Measurements from ENCODE around the gene CARD19.
A peak's percentile ranks its signal among the peaks of the same experiment; 100 is the strongest.

CARD19 gene, protein sequence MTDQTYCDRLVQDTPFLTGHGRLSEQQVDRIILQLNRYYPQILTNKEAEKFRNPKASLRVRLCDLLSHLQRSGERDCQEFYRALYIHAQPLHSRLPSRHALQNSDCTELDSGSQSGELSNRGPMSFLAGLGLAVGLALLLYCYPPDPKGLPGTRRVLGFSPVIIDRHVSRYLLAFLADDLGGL

DNA sequence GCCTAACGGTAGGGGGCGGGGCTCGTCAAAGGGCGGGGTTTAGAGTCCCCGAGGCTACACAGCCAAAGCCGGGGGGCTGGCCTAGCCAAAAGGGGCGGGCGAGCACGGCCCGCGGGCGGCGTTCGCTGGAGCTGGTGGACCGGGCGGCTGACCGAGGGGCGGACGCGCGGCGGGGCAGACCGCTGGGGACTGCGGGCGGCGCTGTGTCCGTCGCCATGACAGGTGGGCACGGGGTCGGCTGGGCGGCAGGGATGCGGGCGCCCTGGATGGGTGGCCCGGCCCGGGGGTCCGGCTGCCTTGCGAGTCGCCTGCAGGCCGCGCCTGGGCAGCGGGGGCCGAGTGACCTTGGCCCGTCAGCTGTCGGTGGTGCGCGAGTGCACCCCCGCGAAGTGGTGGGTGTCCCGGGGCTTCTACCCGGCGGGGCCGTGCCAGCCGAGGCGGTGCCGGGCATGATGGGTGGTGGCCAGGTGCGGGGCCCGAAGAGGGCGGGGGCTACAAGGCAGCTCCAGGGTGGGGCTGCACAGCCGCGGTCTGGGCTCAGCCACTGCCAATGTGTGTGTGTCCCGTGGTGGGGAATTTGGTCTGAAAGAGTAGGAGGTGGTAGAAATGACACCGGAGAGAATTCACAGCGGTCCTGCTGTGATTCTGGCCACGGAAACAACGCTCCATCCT, at the start of gene CARD19:
CARD19 (plus strand) TSS at position 87 of the 672 bp plus-strand sequence; CDS start at position 216, 129 bp downstream.
- peak; percentile 72 for DNase-seq

GRCh38 chr9:93048566-93049448, 47.2 kb upstream of the CARD19 start:
- DNase-seq, result no peak

DNA sequence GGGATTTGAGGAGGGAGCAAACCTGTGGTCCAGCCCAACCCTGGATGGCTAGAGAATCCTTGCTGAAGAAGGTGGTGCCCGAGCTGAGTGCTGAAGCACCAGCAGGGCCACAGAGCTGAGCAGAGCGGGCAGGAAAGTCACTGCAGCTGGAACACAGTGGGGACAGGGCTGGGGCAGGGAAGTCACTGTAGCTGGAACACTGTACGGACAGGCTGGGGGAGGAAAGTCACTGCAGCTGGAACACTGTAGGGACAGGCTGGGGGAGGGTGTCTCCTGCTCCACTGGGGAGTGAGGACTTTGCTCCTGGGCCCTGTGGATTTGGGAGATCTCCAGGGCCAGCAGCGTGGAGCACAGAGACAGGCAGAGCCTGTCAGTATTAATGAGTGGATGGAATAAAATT, 46.5 kb upstream of the CARD19 start:
- no peak for DNase-seq

- DNase-seq, result no peak
Observed at GRCh38 chr9:93050231-93050630, 45.8 kb upstream of the CARD19 start.

- peak; percentile 19 for DNase-seq
Observed at GRCh38 chr9:93051680-93052089, 44.3 kb upstream of the CARD19 start.

GRCh38 chr9:93052791-93053540, 43.1 kb upstream of the CARD19 start:
- DNase-seq, result peak; percentile 30

DNA sequence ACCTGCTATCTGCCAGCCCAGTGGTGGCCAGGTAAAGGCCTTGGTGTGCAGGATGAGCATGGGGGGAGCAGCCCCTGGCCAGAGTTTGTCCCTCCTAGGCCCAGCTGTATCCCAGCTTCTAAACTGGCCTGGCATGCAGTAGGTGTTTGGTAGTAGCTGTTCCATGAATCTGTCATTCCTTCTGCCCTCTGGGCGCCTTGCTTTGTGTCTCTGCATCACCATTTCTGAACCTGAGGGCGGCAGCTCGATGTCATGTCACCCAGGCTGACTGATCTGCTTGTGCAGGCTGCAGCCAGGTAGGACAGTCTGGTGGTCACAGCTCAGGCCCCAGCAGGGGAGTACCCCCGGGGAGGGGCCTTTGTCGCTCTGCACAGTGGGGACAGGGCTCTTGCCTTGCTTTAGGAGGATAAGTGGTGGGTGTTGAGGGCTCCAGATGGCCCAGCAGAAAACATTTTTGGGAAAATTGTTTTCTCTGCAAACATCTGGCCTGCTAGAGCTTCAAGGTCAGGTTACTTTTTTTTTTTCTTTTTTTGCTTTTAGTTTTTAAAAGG, 42.2 kb upstream of the CARD19 start:
- peak; percentile 48 for DNase-seq

DNA sequence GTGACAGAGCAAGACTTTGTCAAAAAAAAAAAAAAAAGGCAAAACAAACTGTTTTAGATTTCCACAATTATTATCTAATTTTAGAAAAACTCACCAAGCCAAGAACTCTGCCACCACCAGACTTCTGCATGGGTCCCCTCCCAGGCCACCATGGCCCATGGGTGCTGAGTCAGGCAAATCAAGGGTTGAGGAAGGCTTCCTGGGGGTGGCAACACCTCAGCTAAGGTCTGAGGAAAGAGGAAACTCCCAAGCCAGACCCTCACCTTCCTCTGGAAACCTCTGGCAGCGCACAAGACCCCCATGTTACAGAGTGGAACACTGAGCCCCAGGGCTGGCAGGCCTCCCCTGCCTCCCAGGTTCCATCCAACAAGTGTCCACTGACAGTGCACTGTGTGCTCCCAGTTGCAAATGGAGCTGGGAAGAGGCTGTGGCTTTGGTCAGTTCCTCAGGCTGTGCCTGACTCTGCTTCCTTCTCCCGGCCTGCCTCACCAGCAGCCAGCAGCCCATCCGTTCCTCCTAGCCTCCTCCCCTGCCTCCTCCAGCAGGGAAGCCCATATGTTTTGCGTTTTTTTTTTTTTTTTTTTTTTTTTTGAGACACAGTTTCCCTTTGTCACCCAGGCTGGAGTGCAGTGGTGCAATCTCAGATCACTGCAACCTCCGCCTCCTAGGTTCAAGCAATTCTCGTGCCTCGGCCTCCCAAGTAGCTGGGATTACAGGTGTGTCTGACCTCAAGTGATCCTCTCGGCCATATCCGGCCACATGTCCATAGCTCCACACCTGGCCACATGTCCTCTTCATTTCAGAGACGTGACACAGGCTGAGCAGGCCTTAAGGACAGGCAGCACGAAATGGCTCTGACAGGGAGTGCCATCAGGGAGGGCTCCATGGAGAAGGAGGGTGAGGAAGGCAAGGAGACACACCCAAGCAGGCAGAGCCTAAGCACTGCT, 41.0 kb upstream of the CARD19 start:
- no peak for DNase-seq

DNA sequence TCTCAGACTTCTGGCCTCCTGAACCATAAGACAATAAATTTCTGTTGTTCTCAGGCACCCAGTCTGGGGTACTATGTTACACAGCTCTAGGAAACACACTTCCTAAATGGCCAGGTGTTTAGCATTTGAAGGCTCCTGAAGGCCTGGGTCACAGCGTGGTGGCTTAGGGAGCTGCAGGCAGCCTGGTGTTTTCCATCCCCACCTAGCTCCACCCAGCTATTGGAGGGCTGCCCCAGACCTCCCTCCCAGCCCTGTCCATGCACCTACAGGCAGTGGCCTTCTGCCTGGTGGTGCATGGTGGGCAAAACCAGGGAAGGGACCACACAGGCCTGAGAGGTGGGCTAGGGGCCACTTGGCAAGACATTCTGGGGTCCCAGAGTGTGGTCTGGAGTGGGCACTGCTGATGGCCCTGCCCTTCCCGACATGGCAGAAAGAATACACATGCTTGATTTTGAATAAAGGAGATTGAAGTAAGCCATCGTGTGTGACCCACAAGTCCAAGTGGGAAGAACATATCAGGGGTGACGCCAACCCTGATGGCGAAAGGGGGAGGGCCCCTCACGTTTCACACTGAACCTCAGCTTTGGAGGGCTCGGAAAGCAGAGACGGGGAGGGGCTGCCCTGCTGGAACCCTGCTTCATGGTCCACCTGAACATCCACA, 38.8 kb upstream of the CARD19 start:
- DNase-seq, result peak; percentile 22

DNA sequence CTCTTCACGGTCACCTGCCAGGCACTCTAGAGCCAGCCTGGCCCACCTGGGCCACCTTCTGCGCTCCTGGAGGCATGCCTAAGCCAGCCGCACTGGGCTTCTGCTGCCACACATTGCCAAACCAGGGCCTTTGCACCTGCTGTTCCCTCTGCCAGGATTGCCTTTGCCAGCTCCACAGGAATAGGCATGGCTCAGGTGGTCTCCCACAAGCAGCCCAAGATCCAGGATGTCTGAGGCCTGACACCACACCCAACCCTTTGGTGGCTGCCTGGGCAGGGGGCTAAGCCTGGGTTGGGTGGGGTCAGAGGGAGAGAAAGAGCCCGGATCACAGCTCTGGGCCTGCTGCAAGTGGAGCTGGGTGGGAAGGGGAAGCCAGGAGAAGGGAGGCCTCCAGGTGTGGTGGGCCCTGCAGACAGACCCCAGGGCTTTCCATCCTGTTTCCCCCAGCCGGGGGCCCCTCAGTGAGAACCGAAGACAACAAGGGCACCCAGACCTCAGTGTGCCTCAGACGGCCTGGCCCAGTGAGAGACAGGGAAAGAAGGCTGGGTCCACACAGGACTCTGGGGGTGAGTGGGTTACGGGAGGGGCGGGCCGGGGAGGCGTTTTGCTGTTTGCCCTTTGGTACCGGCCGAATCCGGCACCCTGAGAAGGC, 38.2 kb upstream of the CARD19 start:
- DNase-seq, result no peak

DNA sequence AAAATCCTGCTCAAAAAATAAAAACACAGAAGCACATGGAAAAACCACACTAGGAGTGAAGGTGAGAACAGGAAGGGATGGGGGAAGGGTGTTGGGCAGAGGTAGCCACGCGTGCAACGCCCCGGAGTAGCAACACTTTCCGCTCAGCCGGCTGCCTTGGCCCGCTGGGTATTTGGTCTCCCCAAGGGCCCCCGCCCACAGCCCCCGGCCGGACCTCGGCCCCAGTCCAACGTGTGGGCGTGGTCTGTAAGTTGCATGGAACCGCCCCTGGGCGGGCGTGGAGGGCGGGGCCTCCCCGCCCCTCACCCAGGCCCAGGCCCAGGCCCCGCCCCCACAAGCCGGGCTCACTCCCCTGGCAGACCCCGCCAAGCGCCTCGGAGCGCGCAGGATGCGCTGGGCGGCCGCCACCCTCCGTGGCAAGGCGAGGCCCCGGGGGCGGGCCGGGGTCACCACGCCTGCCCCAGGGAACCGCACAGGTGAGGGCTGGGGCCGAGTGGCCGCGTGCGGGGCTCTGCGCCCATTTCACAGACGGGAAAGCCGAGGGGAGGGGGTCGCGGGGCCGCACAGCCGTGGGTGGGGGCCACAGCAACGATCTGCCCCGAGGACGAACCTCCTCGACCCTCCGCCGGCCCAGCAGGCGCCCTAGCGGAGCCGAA, 37.5 kb upstream of the CARD19 start, which contains the start of gene SUSD3:
SUSD3 (plus strand) TSS at position 347 of the 656 bp plus-strand sequence; CDS start at position 389, 42 bp downstream.
- peak; percentile 92 for DNase-seq

- DNase-seq, result peak; percentile 49
Observed at GRCh38 chr9:93059011-93059714, 36.9 kb upstream of the CARD19 start.

DNA sequence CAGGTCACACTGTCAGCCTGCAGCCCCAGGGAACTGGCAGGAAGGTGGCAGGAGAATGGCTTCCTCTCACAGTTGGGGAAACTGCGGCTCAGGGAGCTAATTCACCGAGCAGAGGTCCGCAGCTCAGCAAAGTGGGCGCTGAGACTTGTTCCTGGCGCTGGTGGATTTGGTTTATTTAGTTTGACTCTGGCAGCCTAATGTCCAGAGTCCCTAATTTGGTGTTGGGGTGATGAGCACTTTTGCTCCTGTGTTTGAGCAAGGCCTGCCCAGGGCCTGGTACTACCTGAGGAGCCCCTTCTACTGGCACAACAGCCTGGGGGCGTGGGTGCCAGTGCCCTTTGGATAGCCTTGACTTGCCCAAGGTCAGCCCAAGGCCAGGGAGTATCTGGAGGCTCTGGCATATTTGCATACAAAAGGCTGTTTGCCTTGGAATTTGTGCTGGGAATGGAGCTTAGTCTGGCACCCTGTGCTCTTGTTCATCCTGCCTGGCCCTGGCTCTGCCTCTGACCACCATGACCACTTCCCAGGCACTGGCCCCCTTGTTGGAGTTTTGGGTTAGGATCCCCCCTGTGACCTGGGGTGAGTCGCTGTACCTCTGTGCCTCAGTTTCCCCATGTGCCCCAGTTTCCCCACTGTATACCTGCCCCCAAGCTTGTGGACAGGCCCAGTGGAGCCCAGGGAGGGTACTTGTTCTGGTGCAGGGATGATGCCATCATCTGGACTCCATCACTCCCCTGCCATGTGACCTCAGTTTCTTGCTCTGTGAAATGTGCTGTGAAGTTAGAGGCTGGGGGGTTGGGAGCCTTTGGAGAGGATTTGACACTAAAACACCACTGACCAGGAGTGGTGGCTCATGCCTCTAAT, 36.1 kb upstream of the CARD19 start:
- no peak for DNase-seq

- DNase-seq, result no peak
Observed at GRCh38 chr9:93060746-93061259, 35.2 kb upstream of the CARD19 start.

- DNase-seq, result no peak
Observed at GRCh38 chr9:93061260-93061751, 34.7 kb upstream of the CARD19 start.

DNA sequence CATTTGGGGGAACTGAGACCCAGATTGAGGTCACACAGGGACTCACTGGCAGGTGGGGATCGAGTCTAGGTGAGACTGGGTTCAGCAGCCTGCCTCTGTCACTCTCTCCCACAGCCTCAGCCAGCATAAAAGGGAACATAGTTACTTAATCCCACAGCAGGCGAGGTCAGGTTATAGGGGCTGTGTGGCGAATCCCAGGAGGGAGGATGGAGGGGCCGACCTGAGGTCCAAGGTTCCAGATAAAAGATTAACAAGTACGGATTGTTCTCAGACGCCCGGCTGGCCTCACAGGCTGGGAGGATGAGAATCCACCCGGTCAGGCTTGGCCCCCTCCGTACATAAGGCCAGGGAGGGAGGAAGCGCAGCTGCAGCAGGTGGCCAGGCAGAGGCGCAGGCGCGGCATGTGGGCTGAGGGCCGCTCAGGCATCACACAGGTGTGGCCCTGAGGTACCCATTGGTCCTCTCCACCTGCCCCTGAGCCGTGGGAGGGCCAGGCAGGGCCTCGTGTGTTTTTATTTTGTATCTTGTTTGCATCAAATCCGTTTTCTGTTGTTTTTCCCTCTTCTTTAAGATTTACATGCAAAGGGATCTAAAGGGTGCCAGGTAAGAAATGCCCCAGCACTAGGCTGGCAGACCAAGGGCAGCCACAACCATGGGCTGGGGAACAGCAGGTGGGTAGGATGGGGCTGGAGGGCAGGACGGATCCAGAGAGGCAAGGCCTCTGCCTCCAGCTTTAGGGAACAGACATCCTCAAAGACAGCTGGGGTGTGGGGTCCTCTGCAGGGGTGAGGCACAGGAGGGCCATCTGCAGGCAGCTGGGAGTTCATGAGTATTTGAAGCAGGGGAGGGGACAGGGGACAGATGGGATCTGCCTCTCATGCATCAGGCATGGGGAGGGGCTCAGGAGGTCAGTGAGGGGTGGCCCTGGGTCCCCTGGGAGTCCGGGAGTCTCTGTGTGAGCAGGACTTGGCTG, 33.9 kb upstream of the CARD19 start:
- peak; percentile 78 for DNase-seq

All from NCI-H69 (cell line).